Loucy (cell line): ENCODE measurements around the gene PFKFB4.

Experiments used
- EZH2phosphoT487 ChIP-seq: fragments of 200-600 bp; IDR thresholded peaks from 2 replicates; pipeline ENCODE4 v1.6.1; 2018; ENCODE audit warnings: antibody characterized with exemption, mild to moderate bottlenecking, moderate library complexity, borderline replicate concordance
- TF ChIP-seq, protein P1 (sequence below): fragments of 200-600 bp; sonication (generic); conservative IDR thresholded peaks from 2 replicates; pipeline ENCODE4 v1.5.1; 2014; ENCODE audit warnings: mild to moderate bottlenecking, antibody characterized with exemption, low read length

DNA sequence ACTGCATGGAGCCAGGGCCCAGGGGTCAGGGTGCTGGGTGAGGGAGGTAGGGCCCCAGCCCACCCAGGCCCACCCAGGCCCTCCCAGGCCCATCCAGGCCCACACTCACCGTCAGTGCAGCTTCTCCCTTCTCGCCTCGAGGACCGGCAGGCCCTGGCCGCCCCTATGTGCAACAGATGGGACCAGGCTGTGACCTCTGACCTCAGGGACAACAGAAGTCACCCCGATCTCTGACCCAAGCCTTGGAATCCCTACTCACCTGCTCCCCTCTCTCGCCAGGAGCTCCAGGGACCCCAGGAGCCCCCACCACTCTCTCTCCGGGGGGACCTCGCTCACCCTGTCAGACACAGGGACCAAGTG is 9.8 kb upstream of the PFKFB4 start:
- TF ChIP-seq, protein P1, sequence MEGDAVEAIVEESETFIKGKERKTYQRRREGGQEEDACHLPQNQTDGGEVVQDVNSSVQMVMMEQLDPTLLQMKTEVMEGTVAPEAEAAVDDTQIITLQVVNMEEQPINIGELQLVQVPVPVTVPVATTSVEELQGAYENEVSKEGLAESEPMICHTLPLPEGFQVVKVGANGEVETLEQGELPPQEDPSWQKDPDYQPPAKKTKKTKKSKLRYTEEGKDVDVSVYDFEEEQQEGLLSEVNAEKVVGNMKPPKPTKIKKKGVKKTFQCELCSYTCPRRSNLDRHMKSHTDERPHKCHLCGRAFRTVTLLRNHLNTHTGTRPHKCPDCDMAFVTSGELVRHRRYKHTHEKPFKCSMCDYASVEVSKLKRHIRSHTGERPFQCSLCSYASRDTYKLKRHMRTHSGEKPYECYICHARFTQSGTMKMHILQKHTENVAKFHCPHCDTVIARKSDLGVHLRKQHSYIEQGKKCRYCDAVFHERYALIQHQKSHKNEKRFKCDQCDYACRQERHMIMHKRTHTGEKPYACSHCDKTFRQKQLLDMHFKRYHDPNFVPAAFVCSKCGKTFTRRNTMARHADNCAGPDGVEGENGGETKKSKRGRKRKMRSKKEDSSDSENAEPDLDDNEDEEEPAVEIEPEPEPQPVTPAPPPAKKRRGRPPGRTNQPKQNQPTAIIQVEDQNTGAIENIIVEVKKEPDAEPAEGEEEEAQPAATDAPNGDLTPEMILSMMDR: no peak
- TF ChIP-seq EZH2phosphoT487: no peak
